ENCODE measurements around the gene TM4SF1. TPM values are rescaled to one million over a fixed set of nuclear protein-coding genes. Genes with fewer than 3 reads are reported as not detected.

Gene TM4SF1
- total RNA-seq, 1 donor from 2014 or later, result not detected

GRCh38 chr3:149409351-149409750, 31.9 kb upstream of the TM4SF1 start:
- H3K4me3 Mint-ChIP-seq (ENCODE audit: unreplicated experiment), result no peak overlapping the region
- no peak for TF ChIP-seq CTCF (IDR thresholded peaks at IDR 0.05; ENCODE audit: partially characterized antibody, unreplicated experiment)
- no peaks in the 10 kb centered on the region for H3K36me3 Mint-ChIP-seq (ENCODE audit: unreplicated experiment)
- no peak for DNase-seq
- no peak overlapping the region for H3K27ac Mint-ChIP-seq (ENCODE audit: unreplicated experiment)
- H3K4me1 Mint-ChIP-seq (ENCODE audit: low read depth, unreplicated experiment), result no peaks in the 10 kb centered on the region
- H3K27me3 Mint-ChIP-seq (ENCODE audit: unreplicated experiment), result no peaks in the 10 kb centered on the region
- no peaks in the 10 kb centered on the region for H3K9me3 Mint-ChIP-seq (ENCODE audit: unreplicated experiment)

GRCh38 chr3:149407898-149408297, 30.4 kb upstream of the TM4SF1 start:
- H3K4me1 Mint-ChIP-seq (ENCODE audit: low read depth, unreplicated experiment), result no peaks in the 10 kb centered on the region
- H3K27ac Mint-ChIP-seq (ENCODE audit: unreplicated experiment), result no peak overlapping the region
- H3K4me3 Mint-ChIP-seq (ENCODE audit: unreplicated experiment), result no peak overlapping the region
- no peak for TF ChIP-seq CTCF (IDR thresholded peaks at IDR 0.05; ENCODE audit: partially characterized antibody, unreplicated experiment)
- no peaks in the 10 kb centered on the region for H3K36me3 Mint-ChIP-seq (ENCODE audit: unreplicated experiment)
- no peaks in the 10 kb centered on the region for H3K9me3 Mint-ChIP-seq (ENCODE audit: unreplicated experiment)
- DNase-seq, result no peak
- no peaks in the 10 kb centered on the region for H3K27me3 Mint-ChIP-seq (ENCODE audit: unreplicated experiment)

- H3K9me3 Mint-ChIP-seq (ENCODE audit: unreplicated experiment), result no peaks in the 10 kb centered on the region
- no peaks in the 10 kb centered on the region for H3K27me3 Mint-ChIP-seq (ENCODE audit: unreplicated experiment)
- TF ChIP-seq CTCF (IDR thresholded peaks at IDR 0.05; ENCODE audit: partially characterized antibody, unreplicated experiment), result no peak
- no peaks in the 10 kb centered on the region for H3K36me3 Mint-ChIP-seq (ENCODE audit: unreplicated experiment)
- H3K27ac Mint-ChIP-seq (ENCODE audit: unreplicated experiment), result no peak overlapping the region
- H3K4me3 Mint-ChIP-seq (ENCODE audit: unreplicated experiment), result no peak overlapping the region
- no peaks in the 10 kb centered on the region for H3K4me1 Mint-ChIP-seq (ENCODE audit: low read depth, unreplicated experiment)
- no peak for DNase-seq
These were observed 28.8 kb upstream of the TM4SF1 start for GRCh38 chr3:149406244-149406752.

- no peak for TF ChIP-seq CTCF (IDR thresholded peaks at IDR 0.05; ENCODE audit: partially characterized antibody, unreplicated experiment)
- H3K9me3 Mint-ChIP-seq (ENCODE audit: unreplicated experiment), result no peaks in the 10 kb centered on the region
- DNase-seq, result no peak
- H3K27me3 Mint-ChIP-seq (ENCODE audit: unreplicated experiment), result no peaks in the 10 kb centered on the region
- H3K4me1 Mint-ChIP-seq (ENCODE audit: low read depth, unreplicated experiment), result no peaks in the 10 kb centered on the region
- H3K27ac Mint-ChIP-seq (ENCODE audit: unreplicated experiment), result no peak overlapping the region
- H3K36me3 Mint-ChIP-seq (ENCODE audit: unreplicated experiment), result no peaks in the 10 kb centered on the region
- H3K4me3 Mint-ChIP-seq (ENCODE audit: unreplicated experiment), result no peak overlapping the region
These were observed 26.0 kb upstream of the TM4SF1 start for GRCh38 chr3:149403443-149403842.

GRCh38 chr3:149402481-149402880, 25.0 kb upstream of the TM4SF1 start:
- H3K27ac Mint-ChIP-seq (ENCODE audit: unreplicated experiment), result no peak overlapping the region
- no peaks in the 10 kb centered on the region for H3K27me3 Mint-ChIP-seq (ENCODE audit: unreplicated experiment)
- no peak for DNase-seq

More at GRCh38 chr3:149402481-149402880, 25.0 kb upstream of the TM4SF1 start:
- TF ChIP-seq CTCF (IDR thresholded peaks at IDR 0.05; ENCODE audit: partially characterized antibody, unreplicated experiment), result no peak
- Mint-ChIP-seq H3K36me3 (ENCODE audit: unreplicated experiment) (no peaks in the 10 kb centered on the region), H3K9me3 (ENCODE audit: unreplicated experiment) (no peaks in the 10 kb centered on the region), H3K4me3 (ENCODE audit: unreplicated experiment) (no peak overlapping the region), H3K4me1 (ENCODE audit: low read depth, unreplicated experiment) (no peaks in the 10 kb centered on the region)

All from glutamatergic neuron (in vitro differentiated cells).